ENCODE data around the gene PDE6D. TPM values are rescaled to one million over a fixed set of nuclear protein-coding genes. Genes with fewer than 3 reads are reported as not detected.

PDE6D gene
- total and polyA plus RNA-seq, 2 of the 13 experiments (the other 11 are each of a cell fraction or from before 2014, with no cell fraction given) = 14.1 to 23.2 TPM

DNA sequence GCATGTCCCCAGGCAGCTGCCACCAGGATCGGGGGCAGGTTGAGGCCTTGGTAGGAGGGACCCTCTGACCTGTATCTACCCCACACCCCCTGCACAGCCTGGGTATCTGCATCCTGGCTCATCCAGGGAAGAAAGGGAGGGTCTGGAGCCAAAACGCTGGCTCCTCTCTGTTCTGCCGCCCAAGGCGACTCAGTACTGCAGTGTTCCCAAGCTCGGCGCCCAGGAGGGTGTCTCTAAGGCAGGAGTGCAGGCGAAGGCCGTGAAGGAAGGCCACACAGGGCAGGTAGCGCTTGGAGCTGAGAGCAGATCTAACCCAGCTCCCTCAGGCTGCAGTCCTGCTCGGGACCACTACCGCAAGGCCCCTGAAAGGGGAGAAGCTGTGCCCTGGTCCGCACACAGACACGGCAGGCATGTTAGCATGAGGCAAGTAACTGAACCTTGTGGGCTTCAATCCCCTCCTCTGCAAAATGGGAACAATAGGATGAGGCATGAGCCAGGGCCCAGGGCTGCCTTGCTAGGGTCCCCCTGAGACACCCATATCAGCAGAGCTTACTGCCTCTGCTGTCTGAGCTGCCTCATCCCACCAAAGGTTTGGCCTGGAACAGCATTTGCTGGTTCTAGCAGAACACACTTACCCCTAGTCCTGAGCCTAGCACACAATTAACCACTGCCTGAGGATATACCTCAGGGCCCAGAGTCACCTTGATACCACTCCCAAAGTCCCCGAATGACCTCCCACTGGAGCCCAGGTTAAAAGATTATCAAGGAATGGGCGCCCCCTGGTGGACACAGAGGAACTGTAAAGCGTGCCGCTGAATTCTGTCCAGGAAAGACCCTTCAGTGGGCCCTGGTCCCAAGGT is 66.2 kb downstream of the PDE6D start (continued):
- TF ChIP-seq, protein P1, sequence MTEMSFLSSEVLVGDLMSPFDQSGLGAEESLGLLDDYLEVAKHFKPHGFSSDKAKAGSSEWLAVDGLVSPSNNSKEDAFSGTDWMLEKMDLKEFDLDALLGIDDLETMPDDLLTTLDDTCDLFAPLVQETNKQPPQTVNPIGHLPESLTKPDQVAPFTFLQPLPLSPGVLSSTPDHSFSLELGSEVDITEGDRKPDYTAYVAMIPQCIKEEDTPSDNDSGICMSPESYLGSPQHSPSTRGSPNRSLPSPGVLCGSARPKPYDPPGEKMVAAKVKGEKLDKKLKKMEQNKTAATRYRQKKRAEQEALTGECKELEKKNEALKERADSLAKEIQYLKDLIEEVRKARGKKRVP (CRISPR knock-in tag; IDR thresholded peaks at IDR 0.05) = no peak
- no peak for TF ChIP-seq PHF5A (CRISPR knock-in tag; IDR thresholded peaks at IDR 0.05; ENCODE audit: low read depth, unreplicated experiment)
- TF ChIP-seq, protein P2, sequence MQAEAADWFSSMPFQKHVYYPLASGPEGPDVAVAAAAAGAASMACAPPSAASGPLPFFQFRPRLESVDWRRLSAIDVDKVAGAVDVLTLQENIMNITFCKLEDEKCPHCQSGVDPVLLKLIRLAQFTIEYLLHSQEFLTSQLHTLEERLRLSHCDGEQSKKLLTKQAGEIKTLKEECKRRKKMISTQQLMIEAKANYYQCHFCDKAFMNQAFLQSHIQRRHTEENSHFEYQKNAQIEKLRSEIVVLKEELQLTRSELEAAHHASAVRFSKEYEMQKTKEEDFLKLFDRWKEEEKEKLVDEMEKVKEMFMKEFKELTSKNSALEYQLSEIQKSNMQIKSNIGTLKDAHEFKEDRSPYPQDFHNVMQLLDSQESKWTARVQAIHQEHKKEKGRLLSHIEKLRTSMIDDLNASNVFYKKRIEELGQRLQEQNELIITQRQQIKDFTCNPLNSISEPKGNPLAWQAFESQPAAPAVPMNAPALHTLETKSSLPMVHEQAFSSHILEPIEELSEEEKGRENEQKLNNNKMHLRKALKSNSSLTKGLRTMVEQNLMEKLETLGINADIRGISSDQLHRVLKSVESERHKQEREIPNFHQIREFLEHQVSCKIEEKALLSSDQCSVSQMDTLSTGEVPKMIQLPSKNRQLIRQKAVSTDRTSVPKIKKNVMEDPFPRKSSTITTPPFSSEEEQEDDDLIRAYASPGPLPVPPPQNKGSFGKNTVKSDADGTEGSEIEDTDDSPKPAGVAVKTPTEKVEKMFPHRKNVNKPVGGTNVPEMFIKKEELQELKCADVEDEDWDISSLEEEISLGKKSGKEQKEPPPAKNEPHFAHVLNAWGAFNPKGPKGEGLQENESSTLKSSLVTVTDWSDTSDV (CRISPR knock-in tag; IDR thresholded peaks at IDR 0.05) = no peak; the same call in 1 of the 2 replicates
- TF ChIP-seq, protein P3, sequence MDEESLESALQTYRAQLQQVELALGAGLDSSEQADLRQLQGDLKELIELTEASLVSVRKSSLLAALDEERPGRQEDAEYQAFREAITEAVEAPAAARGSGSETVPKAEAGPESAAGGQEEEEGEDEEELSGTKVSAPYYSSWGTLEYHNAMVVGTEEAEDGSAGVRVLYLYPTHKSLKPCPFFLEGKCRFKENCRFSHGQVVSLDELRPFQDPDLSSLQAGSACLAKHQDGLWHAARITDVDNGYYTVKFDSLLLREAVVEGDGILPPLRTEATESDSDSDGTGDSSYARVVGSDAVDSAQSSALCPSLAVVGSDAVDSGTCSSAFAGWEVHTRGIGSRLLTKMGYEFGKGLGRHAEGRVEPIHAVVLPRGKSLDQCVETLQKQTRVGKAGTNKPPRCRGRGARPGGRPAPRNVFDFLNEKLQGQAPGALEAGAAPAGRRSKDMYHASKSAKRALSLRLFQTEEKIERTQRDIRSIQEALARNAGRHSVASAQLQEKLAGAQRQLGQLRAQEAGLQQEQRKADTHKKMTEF (CRISPR knock-in tag; IDR thresholded peaks at IDR 0.05) = no peak
- peak; percentile 77; the same call in 1 of the 2 replicates for TF ChIP-seq SAFB2 (CRISPR knock-in tag; IDR thresholded peaks at IDR 0.05; ENCODE audit: borderline replicate concordance, low read depth)
- peak; percentile 92 for TF ChIP-seq STAG1 (CRISPR knock-in tag; IDR thresholded peaks at IDR 0.05)
- TF ChIP-seq ZNF501 (CRISPR knock-in tag; IDR thresholded peaks at IDR 0.05) = 0 out of 2 replicates have a peak, but pooled peaks have one; percentile 27
- TF ChIP-seq, protein P4, sequence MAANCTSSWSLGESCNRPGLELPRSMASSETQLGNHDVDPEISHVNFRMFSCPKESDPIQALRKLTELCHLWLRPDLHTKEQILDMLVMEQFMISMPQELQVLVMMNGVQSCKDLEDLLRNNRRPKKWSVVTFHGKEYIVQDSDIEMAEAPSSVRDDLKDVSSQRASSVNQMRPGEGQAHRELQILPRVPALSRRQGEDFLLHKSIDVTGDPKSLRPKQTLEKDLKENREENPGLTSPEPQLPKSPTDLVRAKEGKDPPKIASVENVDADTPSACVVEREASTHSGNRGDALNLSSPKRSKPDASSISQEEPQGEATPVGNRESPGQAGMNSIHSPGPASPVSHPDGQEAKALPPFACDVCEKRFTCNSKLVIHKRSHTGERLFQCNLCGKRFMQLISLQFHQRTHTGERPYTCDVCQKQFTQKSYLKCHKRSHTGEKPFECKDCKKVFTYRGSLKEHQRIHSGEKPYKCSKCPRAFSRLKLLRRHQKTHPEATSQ (CRISPR knock-in tag; IDR thresholded peaks at IDR 0.05; ENCODE audit: borderline replicate concordance) = no peak
- TF ChIP-seq, protein P5, sequence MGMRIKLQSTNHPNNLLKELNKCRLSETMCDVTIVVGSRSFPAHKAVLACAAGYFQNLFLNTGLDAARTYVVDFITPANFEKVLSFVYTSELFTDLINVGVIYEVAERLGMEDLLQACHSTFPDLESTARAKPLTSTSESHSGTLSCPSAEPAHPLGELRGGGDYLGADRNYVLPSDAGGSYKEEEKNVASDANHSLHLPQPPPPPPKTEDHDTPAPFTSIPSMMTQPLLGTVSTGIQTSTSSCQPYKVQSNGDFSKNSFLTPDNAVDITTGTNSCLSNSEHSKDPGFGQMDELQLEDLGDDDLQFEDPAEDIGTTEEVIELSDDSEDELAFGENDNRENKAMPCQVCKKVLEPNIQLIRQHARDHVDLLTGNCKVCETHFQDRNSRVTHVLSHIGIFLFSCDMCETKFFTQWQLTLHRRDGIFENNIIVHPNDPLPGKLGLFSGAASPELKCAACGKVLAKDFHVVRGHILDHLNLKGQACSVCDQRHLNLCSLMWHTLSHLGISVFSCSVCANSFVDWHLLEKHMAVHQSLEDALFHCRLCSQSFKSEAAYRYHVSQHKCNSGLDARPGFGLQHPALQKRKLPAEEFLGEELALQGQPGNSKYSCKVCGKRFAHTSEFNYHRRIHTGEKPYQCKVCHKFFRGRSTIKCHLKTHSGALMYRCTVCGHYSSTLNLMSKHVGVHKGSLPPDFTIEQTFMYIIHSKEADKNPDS (CRISPR knock-in tag; IDR thresholded peaks at IDR 0.05) = no peak
- TF ChIP-seq HMGA1 (CRISPR knock-in tag; conservative IDR thresholded peaks at IDR 0.05) = no peak
- TF ChIP-seq, protein P6, sequence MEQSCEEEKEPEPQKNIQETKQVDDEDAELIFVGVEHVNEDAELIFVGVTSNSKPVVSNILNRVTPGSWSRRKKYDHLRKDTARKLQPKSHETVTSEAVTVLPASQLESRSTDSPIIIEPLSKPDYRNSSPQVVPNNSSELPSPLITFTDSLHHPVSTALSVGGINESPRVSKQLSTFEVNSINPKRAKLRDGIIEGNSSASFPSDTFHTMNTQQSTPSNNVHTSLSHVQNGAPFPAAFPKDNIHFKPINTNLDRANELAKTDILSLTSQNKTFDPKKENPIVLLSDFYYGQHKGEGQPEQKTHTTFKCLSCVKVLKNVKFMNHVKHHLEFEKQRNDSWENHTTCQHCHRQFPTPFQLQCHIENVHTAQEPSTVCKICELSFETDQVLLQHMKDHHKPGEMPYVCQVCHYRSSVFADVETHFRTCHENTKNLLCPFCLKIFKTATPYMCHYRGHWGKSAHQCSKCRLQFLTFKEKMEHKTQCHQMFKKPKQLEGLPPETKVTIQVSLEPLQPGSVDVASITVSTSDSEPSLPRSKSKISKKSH (CRISPR knock-in tag; IDR thresholded peaks at IDR 0.05; ENCODE audit: borderline replicate concordance) = no peak
- no peak for TF ChIP-seq GFI1 (CRISPR knock-in tag; IDR thresholded peaks at IDR 0.05; ENCODE audit: borderline replicate concordance)
- no peak for TF ChIP-seq ZSCAN22 (CRISPR knock-in tag; IDR thresholded peaks at IDR 0.05)
- TF ChIP-seq NPAS2 (CRISPR knock-in tag; IDR thresholded peaks at IDR 0.05; ENCODE audit: borderline replicate concordance) = no peak
- TF ChIP-seq PRMT3 (CRISPR knock-in tag; IDR thresholded peaks at IDR 0.05; ENCODE audit: borderline replicate concordance, low read depth) = 0 out of 2 replicates have a peak, but pooled peaks have one; percentile 9
- no peak for TF ChIP-seq ZNF101 (CRISPR knock-in tag; IDR thresholded peaks at IDR 0.05; ENCODE audit: borderline replicate concordance, low read depth)
